GM19463 (cell line): ENCODE results near the gene ITGB3.
"Not testable (repeated sequence)": the region's sequence is repeated elsewhere in the genome, so short reads cannot be mapped to it uniquely, and the experiment has no call there.

Experiments
- ATAC-seq: cut with Tn5 transposase; IDR thresholded peaks from one replicate; pipeline ENCODE4 v1.9.1; 2021; ENCODE audit warnings: mild to moderate bottlenecking, moderate library complexity; ENCODE audit not compliant: unreplicated experiment

Gene ITGB3

DNA sequence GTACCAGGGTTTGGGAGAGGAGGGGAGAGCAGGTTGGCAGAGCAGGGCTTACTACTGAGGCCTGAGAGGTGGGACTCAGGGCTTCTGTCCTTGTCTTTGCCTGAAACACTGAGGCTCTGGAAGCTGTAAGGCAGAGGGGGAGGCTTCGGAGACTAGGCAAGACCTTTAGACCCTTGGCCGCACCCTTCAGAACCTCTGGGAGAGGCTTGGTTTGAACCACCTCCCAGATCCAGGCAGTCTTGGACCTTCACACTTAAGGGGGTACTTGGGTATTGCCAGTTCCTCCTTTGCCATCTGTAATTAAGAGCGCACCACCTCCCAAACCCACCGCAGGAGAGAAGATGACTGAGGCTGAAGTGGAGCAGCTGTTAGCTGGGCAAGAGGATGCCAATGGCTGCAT, 31.6 kb upstream of the ITGB3 start:
- no peak for ATAC-seq

DNA sequence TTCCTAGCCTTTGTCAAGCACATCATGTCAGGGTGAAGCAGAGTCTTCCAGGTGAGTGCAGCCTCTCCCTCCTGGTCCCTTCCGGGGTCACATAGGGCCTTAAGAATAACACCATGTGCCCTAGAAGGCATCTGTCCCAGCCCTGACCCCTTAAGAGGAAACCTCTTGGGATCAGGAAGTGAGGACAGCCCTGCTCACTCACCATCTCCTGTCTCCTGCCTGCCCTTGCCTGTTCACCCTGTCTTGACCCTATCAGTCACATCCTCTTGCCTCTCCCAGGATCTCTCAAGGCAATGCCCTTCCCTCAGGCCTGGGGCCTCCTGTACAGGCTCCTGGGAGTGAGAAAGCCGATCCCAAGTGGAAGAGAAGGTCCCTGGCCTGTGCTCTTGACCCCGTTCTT, 30.6 kb upstream of the ITGB3 start:
- no peak for ATAC-seq

DNA sequence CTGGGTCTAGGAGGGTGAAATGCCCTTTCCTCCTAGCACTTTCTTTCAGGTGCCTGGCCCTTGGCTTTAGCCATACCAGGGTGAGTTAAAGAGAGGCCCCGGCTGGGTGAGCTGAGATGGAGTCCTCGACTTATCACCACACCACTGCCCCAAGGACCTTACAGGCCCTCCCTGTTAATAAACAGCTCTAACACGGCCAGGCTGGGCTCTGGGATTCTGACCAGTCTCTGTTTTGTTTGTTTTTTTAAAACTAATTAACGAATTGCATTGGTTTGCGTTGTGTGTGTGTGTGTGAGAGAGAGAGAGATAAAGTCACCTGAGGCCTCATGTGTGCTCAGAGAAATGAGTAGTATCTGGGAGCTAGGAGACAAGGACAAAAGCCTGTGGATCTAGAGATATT, 30.2 kb upstream of the ITGB3 start:
- no peak for ATAC-seq

DNA sequence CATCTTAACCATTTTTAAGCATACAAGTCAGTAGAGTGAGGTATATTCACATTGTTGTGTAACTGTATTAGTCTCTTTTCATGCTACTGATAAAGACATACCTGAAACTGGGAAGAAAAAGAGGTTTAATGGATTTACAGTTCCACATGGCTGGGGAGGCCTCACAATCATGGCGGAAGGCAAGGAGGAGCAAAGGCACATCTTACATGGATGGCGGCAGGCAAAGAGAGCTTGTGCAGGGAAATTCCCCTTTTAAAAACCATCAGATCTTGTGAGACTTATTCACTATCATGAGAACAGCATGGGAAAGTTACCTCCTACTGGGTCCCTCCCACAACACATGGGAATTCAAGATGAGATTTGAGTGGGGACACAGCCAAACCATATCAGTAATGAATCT, 29.6 kb upstream of the ITGB3 start:
- ATAC-seq, result not testable (repeated sequence)

DNA sequence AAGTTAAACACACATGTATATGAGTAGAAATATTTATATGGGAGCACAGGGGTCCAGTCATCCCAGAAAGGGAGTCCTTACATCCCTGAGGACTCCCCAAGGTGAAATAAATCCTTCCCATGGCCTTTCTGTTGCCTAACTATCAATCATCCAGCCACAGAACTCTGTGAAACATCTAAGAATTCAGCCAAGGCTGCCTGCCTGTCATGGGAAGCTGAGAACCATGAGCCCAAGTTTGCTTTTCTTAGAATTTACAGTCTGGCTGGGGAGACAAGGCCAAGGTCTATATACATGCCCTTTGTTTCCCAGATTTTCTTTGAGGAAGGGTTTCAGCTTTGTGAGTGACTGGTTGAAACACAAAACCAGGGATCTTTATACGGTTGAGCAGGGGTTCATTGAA, 28.7 kb upstream of the ITGB3 start:
- no peak for ATAC-seq

DNA sequence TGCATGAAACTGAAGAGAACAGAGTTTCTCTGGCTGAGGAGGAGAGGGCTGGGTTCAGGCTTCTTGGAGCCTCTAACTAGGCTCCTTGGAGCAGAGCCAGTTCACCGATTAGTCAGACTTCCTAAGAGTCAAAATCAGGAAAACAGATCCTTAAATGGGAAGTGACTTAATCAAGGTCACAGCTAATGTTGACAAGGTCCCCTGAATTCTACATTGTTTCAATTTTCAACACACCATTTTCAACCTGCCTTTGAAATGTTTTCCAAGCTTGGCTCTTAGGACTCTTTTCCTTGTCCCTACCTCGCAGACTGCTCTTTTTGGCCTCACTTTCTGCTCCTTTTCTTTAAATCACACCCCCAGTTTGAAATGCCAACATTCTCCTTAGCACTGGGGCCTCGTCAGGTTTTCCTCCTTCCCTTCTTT, 28.2 kb upstream of the ITGB3 start:
- no peak for ATAC-seq

DNA sequence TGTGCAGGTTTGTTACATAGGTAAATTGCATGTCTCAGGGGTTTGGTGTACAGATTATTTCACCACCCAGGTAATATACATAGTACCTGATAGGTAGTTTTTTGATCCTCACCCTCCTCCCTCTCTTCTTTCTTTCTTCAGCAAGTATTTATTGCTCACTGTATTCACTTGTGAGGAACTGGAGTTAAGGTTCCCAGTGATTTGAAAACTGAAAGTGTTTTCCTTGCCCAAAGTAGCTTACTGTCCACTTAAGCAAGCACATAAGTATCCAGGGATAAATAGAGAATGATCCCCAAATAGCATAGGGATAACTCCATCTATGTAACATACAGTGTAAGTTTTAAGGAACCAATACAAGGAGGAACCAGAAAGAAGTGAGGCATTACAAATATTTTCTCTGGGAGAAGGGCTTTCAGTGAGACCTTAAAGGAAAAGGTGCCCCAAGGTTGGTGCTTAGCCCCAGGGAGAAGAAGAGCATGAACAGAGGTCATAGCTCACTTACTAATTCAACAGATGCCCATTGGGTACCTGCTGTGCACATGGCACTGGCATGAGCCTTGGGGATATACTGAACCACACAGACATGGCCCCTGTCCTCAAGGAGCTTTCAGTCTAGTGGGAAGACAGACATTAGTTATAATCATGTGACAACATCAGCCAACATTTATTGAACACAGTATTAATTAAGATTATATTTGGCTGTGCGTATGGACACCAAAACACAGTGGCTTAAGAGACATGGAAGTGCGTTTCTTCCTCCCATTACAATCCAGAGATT, 27.5 kb upstream of the ITGB3 start:
- no peak for ATAC-seq

DNA sequence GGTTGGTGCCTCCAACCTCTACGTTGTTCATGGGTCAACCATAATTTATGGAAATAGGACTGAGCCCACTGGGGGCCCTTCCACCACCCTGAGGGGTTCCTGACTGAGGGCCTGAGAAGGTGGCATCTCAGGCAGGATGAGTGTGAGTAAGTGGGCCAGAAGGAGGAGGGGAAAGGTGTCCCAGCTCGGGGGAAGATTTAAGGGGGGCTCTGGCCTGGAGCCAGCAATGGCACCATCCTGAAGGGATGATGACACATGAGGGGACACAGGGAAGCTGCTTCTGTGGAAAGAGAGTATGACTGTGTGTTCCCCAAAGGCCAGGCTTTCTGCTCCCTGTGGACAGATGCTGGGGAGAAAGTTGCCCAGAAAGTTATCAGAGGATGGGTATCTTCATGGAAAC, 25.8 kb upstream of the ITGB3 start:
- ATAC-seq, result no peak

DNA sequence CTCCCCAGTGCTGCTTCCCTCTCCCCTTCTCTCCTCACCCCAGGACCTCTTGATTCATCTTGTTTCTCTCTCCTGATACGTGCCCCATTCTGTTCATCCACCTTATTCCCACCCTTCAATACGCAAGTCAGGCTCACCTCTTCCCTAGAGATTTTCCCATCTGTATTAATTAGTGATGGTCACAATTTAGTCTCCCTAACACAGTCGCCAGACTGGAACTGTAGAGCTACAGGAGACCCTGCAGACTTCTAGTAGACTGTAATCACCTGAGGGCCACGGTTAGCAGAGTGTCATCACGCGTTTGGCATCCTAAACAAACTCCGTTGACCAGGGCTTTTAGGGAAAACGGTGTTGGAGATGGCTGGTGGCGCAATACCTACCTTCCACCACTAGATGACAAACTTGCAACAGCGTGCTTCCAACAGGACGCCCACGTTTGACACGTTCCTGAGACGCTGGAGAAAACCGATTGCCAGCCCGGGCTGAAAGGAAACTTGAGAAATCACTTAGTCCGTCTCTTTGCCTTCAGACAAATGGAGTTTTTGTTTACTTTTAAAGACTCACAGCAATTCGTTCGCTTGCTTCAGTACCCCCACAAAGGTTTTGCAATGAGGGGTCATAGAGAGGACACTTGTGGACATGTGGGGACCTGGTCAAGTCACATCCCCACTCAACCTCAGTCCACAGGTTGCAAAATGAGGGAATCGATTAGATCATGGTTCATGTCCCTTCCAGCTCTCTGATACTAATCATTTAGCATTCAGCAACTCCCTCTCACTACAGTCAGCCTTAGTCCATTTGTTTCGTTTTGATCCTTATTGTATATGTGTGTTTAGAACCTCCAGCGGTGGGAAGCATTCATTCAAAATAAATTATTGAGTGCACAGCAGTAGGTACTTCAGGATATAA, 23.8 kb upstream of the ITGB3 start:
- ATAC-seq, result no peak

DNA sequence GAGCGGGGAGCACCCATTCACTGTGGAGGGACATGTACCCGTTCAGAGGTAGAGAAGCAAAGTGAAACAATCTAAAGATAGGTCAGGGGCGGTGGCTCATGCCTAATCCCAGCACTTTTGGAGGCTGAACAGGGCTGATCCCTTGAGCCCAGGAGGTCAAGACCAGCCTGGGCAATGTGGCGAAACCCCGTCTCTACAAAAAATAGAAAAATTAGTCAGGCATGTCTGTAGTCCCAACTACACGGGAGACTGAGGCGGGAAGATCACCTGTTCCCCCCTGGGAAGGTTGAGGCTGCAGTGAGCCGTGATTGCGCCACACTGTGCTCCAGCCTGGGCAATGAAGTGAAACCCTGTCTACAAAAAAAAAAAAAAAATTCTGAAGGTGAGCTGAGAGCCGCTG, 22.8 kb upstream of the ITGB3 start:
- ATAC-seq, result no peak

DNA sequence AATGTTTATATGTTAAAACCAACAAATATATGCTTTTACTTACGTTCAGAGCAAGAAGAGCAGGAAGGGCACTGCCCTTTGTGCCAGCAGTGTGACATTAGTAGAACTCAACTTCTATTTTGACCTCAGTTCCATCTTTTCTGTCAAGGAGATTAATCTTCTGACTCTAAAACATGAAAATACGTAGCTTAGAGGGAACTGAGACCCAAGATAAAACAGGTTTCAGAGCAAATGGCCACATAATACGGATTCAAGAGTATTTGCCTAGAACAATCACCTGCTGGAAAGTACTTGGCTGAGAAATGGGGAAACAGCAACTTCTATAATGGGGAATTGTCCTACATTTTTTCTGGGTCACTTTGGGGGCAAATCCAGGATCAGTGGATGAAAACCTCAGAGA, 22.3 kb upstream of the ITGB3 start:
- ATAC-seq, result no peak

DNA sequence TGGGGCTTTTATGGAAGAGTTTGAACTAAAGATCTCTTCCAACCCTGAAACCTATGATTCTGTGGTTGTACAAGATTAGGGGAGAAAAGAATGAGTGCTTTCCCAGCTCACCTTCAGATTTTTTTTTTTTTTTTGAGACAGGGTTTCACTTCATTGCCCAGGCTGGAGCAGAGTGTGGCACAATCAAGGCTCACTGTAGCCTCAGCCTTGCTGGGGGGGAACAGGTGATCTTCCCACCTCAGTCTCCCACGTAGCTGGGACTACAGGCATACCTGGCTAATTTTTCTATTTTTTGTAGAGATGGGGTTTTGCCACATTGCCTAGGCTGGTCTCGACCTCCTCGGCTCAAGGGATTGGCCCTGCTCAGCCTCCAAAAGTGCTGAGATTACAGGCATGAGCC, 21.8 kb upstream of the ITGB3 start:
- ATAC-seq, result no peak

DNA sequence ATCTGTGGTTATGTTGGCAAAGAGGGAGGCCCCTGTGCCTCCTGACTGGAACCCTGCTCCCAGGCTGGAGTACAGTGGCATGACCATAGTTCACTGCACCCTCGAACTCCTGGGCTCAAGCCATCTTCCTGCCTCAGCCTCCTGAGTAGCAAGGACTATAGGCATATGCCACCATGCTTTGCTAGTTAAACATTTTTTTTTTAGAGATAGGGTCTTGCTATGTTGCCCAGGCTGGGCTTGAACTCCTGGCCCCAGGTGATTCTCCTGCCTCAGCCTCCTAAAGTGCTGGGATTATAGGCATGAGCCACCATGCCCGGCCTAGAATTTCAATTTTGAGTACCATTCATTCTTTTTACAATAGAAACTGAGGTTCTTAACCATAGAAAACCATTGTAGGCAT, 21.2 kb upstream of the ITGB3 start:
- no peak for ATAC-seq

DNA sequence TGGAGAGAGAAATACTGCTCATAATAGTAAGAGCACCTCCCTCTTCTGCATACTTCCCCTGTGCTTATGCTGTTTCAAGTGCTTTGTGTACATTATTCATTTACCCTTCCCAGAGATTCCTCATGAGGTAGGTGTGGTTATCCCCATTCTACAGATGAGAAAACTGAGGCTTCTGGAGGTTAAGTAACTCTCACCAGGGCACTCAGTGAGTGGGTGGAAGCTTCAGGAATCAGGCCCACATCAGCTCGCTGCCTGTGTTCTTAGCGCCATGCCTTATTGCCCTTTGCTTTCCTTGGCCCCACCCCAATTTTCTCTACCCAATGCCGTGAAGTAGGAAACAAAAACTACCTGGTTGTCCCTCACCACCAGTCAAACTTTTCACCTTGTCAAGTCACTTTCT, 18.1 kb upstream of the ITGB3 start:
- no peak for ATAC-seq

DNA sequence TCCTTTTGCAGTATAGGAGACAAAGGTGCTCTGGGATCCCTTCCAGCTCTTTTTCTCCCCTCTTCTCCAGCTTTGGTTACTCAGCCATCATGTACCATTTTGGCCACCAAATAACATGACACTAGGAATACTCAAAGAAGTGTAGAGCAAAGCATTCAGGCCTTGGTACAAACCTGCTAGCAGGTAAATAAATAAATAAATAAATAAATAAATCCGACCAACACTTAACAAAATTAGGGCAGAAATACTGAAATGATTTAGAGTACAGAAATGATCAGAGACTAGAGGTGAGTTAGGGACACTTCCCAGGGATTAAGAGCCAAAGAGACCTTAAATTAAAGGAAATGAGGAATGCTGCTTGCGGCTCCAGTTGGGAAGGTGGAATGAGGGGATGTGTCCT, 17.7 kb upstream of the ITGB3 start:
- no peak for ATAC-seq

DNA sequence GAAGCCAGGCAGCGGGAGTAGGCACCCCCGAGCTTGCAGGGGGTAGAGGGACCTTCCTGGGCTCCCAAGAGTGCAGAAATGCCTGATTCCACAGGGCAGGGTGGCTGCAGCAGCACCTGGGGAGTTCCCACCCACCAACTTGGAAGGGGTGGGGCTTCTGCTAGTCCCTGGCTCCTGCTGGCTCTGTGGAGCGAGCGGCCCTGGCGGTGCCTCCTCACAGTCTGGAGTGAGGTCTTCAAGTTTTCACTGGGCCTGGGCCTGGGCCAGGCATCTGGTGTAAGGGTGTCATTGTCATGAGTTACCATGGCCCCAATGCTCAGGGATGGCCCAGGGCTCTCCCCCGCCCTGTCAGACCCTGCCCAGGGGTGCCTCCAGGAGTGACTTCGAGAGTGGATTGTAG, 15.8 kb upstream of the ITGB3 start:
- ATAC-seq, result no peak

DNA sequence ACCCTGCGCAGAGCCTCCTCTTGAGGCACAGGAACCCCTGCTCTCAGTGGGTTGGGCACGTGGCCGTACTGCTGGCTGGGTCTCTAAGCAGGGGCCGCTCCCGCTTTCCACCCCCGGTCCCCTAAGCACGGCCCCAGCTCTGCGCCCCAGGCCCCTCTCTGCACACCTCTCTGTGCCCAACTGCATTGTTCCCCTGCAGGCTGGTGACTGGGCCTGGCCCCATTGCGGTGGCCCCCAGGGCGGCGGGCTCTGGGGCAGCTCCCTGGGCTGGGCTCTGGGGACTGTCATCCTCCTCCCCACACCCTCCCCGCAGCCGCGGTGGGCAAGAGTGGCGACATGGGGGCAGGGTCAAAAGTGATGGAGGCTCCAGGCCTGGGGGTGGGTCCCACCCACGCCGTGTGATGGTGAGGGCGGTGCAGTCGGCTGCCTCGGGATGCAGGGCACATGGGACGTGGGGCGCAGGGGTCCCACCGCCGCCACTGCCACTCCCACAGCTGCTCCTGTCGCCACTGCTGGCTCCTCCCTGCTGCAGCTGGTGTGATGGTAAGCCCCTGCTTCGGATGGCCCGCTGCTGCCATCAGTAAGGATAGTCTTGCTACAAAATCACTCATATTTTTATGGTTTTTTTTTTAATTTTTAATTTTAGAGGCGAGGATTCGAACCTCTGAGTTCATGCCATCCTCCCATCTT, 15.2 kb upstream of the ITGB3 start:
- no peak for ATAC-seq

DNA sequence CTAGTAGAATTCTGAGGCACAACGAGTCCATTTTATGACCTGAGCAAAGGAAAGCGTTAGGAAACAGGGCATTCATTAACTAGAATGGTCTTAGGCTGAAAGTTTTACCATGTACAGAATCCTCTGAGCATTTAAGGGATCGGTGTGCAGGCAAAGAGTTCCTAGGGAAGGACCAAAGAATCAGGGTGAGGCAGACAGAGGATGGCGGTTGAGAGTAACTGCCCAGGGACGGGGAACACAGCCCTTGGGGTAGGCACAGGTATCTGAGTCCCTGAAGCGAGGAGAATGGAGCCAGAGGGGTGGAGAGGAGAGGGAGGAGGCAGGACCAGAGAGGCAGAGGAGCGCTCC, 14.0 kb upstream of the ITGB3 start:
- ATAC-seq, result no peak

DNA sequence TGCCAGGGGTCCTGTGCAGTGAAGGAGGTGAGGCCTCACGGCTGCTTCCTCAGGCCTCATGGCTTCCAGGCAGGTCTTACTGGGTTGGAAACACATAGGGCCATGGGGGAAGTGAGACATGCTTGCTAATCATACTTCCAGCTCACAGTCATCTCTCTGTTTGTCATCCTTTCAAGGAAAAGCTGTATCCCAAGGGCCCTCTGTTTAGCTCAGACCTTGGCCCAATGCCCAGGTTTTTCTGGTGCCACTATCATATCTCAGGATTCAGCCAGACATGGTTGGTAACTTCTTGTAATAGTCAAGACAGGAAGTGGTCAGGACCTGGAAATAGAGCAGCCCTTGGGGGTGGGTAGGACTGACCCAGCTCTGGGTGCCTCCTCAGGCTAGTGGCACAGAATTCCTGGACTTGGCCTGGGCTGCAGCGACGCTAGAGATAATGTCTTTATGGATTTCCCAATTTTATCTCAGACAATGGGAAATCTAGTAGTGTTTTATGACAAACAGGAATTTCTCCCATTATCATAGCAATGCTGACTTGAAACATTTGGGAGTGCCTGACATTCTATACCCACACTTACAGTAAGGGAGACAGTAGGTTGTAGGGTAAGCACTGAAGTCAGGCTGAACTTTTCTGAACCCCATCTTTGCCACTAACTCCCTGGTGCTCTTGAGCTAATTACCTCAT, 13.5 kb upstream of the ITGB3 start:
- no peak for ATAC-seq

DNA sequence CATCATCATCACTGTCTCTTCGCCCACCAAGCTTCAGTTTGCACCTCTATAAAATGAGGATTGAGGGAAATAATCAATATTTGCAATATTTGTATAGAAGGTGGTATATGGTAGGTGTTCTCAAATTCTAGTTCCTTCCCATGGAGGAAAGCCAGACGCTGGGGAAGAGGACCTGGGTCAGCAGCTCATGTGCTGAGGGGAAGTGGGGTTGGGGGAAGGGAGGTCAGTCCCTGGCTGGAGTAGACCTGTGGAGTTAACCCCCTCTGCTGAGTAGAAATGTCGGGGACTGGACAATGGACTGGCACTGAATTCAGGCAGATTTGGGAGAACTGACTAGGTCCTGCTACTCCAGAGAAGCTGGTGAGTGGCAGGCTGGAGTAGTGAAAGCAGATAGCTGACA, 12.8 kb upstream of the ITGB3 start:
- no peak for ATAC-seq

DNA sequence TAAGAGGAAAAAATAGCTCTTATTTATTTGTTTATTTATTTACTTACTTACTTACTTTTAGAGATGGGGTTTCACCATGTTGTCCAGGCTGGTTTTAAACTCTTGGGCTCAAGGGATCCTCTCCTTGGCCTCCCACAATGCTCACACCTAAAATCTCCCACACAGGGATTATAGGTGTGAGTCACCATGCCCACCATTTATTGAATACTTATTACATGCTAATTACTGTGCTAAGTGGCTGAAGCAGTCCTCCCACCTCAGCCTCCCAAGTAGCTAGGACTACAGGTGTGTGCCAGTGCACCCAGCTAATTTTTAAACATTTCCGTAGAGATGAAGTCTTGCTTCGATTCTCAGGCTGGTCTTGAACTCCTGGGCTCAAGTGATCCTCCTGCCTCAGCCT, 11.0 kb upstream of the ITGB3 start:
- ATAC-seq, result no peak
